Measurements from ENCODE around the gene SH3D19. TPM values are rescaled to one million over a fixed set of nuclear protein-coding genes. Genes with fewer than 3 reads are reported as not detected.

The SH3D19 gene
- total RNA-seq, 2 experiments from 2014 or later: not detected

- Histone ChIP-seq H3K36me3 (ENCODE audit: insufficient read depth, low read length) (no peaks in the 10 kb centered on the region), H2AFZ (ENCODE audit: low read length) (no peak overlapping the region), H4K20me1 (ENCODE audit: insufficient read depth, low read length) (no peaks in the 10 kb centered on the region), H3K27ac (ENCODE audit: low read depth, low read length, poor library complexity, severe bottlenecking) (no peak overlapping the region), H3K9me3 (ENCODE audit: low read length) (no peaks in the 10 kb centered on the region), H3K4me3 (ENCODE audit: low read depth, low read length, poor library complexity, severe bottlenecking) (no peak overlapping the region), H3K79me2 (ENCODE audit: insufficient read depth, low read depth, low read length) (no peaks in the 10 kb centered on the region), H3K4me2 (ENCODE audit: low read length) (no peak overlapping the region), H3K4me1 (ENCODE audit: insufficient read depth, low read length, poor library complexity, severe bottlenecking) (no peaks in the 10 kb centered on the region), H3K9me2 (ENCODE audit: insufficient read depth, low read length) (no peaks in the 10 kb centered on the region)
- intact Hi-C loops (cut with micrococcal nuclease; ENCODE audit: unreplicated experiment): no loop called here
- TF ChIP-seq EZH2phosphoT487 (IDR thresholded peaks at IDR 0.05; ENCODE audit: borderline replicate concordance, low read depth, low read length) (no peak), CTCF (conservative IDR thresholded peaks at IDR 0.05; ENCODE audit: low read length) (no peak)
- ChIA-PET POLR2A (interaction anchor here (0.7 kb wide), 1 partner anchor 1469 kb away, joined by 3 read pairs; no protein-coding TSS in a partner anchor), CTCF (ENCODE audit: unreplicated experiment) (no interaction called here)
- no TSS peak for BruUV-seq (replicated peaks)
- no peak for DNase-seq (ENCODE audit: low spot score)
Measured at GRCh38 chr4:151150821-151151580, 174.4 kb downstream of the SH3D19 start.

- Histone ChIP-seq H3K79me2 (ENCODE audit: insufficient read depth, low read depth, low read length) (no peaks in the 10 kb centered on the region), H3K4me2 (ENCODE audit: low read length) (no peak overlapping the region), H3K4me1 (ENCODE audit: insufficient read depth, low read length, poor library complexity, severe bottlenecking) (no peaks in the 10 kb centered on the region), H3K27ac (ENCODE audit: low read depth, low read length, poor library complexity, severe bottlenecking) (no peak overlapping the region), H3K36me3 (ENCODE audit: insufficient read depth, low read length) (no peaks in the 10 kb centered on the region), H3K9me2 (ENCODE audit: insufficient read depth, low read length) (no peaks in the 10 kb centered on the region), H2AFZ (ENCODE audit: low read length) (no peak overlapping the region), H4K20me1 (ENCODE audit: insufficient read depth, low read length) (no peaks in the 10 kb centered on the region), H3K9me3 (ENCODE audit: low read length) (no peaks in the 10 kb centered on the region), H3K4me3 (ENCODE audit: low read depth, low read length, poor library complexity, severe bottlenecking) (no peak overlapping the region)
- POLR2A ChIA-PET: interaction anchor here (0.5 to 0.6 kb wide), 3 partner anchors 21 to 525 kb away, joined by 3 read pairs; no protein-coding TSS in a partner anchor
- TF ChIP-seq CTCF (conservative IDR thresholded peaks at IDR 0.05; ENCODE audit: low read length) (no peak), EZH2phosphoT487 (IDR thresholded peaks at IDR 0.05; ENCODE audit: borderline replicate concordance, low read depth, low read length) (no peak)
- CTCF ChIA-PET (ENCODE audit: unreplicated experiment): interaction anchor here (0.6 kb wide), 1 partner anchor 1994 kb away, joined by 3 read pairs; no protein-coding TSS in a partner anchor
- BruUV-seq (replicated peaks): no TSS peak
- intact Hi-C loops (cut with micrococcal nuclease; ENCODE audit: unreplicated experiment): no loop called here
- no peak for DNase-seq (ENCODE audit: low spot score)
Measured at GRCh38 chr4:151148261-151148660, 177.1 kb downstream of the SH3D19 start.

GRCh38 chr4:151147000-151147399 lies 178.4 kb downstream of the SH3D19 start:
- intact Hi-C loops (cut with micrococcal nuclease; ENCODE audit: unreplicated experiment): no loop called here
- H3K79me2 ChIP-seq (ENCODE audit: insufficient read depth, low read depth, low read length): no peaks in the 10 kb centered on the region
- BruUV-seq (replicated peaks): no TSS peak
- TF ChIP-seq EZH2phosphoT487 (IDR thresholded peaks at IDR 0.05; ENCODE audit: borderline replicate concordance, low read depth, low read length) (no peak), CTCF (conservative IDR thresholded peaks at IDR 0.05; ENCODE audit: low read length) (no peak)
- ChIA-PET CTCF (ENCODE audit: unreplicated experiment) (no interaction called here), POLR2A (no interaction called here)
- no peaks in the 10 kb centered on the region for H3K36me3 ChIP-seq (ENCODE audit: insufficient read depth, low read length)
- DNase-seq (ENCODE audit: low spot score): no peak
- no peaks in the 10 kb centered on the region for H3K4me1 ChIP-seq (ENCODE audit: insufficient read depth, low read length, poor library complexity, severe bottlenecking)
- H3K4me2 ChIP-seq (ENCODE audit: low read length): no peak overlapping the region
- no peaks in the 10 kb centered on the region for H3K9me3 ChIP-seq (ENCODE audit: low read length)
- no peak overlapping the region for H3K27ac ChIP-seq (ENCODE audit: low read depth, low read length, poor library complexity, severe bottlenecking)
- H3K4me3 ChIP-seq (ENCODE audit: low read depth, low read length, poor library complexity, severe bottlenecking): no peak overlapping the region
- H3K9me2 ChIP-seq (ENCODE audit: insufficient read depth, low read length): no peaks in the 10 kb centered on the region
- no peak overlapping the region for H2AFZ ChIP-seq (ENCODE audit: low read length)
- no peaks in the 10 kb centered on the region for H4K20me1 ChIP-seq (ENCODE audit: insufficient read depth, low read length)

All from OCI-LY7 (cell line).